Fibroblast of mammary gland (primary cell): ENCODE measurements around the gene TTLL3.
"Not testable (repeated sequence)": the region's sequence is repeated elsewhere in the genome, so short reads cannot be mapped to it uniquely, and the experiment has no call there.

Experiments used
- DNase-seq: peaks from one replicate; pipeline ENCODE4 v3.0.0-alpha.2; 2010; ENCODE audit warnings: low read depth
- H3K4me3 ChIP-seq: 2 replicates; pipeline ENCODE4 v1.5.1; 2011; ENCODE audit warnings: low read depth, mild to moderate bottlenecking, low read length, moderate library complexity; ENCODE audit not compliant: control insufficient read depth
- TF ChIP-seq, protein P1 (sequence below): conservative IDR thresholded peaks from 2 replicates; pipeline ENCODE4 v1.5.1; 2011; ENCODE audit warnings: low read depth, low read length, inconsistent platforms; ENCODE audit not compliant: control insufficient read depth, insufficient read depth

The TTLL3 gene

DNA sequence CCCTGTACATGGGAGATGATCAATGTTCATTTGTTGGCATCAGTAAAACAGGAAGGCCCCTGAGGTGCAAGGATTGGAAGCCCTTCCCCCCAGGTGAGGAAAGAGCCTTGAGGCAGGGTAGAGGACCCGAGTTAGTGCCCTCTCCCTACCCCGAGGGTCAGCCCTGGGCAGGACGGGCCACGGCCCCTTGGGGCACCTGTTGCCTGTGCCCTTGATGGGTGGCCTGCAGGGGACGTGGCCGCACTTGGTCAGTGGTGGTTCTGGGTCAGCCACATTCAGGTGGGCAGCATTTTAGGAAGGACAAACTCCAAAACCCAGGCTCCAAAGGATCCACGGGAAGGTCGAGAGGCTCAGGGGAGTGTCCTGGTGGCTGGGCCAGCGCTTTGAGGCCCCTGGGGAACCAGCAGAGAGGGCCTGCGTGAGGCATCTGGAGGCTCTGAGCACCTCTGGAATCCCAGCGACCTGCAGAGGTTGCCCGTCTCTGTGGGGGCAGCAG is 49.5 kb downstream of the TTLL3 start:
- TF ChIP-seq, protein P1, sequence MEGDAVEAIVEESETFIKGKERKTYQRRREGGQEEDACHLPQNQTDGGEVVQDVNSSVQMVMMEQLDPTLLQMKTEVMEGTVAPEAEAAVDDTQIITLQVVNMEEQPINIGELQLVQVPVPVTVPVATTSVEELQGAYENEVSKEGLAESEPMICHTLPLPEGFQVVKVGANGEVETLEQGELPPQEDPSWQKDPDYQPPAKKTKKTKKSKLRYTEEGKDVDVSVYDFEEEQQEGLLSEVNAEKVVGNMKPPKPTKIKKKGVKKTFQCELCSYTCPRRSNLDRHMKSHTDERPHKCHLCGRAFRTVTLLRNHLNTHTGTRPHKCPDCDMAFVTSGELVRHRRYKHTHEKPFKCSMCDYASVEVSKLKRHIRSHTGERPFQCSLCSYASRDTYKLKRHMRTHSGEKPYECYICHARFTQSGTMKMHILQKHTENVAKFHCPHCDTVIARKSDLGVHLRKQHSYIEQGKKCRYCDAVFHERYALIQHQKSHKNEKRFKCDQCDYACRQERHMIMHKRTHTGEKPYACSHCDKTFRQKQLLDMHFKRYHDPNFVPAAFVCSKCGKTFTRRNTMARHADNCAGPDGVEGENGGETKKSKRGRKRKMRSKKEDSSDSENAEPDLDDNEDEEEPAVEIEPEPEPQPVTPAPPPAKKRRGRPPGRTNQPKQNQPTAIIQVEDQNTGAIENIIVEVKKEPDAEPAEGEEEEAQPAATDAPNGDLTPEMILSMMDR: no peak
- H3K4me3 ChIP-seq: no peak overlapping the region
- DNase-seq: no peak

DNA sequence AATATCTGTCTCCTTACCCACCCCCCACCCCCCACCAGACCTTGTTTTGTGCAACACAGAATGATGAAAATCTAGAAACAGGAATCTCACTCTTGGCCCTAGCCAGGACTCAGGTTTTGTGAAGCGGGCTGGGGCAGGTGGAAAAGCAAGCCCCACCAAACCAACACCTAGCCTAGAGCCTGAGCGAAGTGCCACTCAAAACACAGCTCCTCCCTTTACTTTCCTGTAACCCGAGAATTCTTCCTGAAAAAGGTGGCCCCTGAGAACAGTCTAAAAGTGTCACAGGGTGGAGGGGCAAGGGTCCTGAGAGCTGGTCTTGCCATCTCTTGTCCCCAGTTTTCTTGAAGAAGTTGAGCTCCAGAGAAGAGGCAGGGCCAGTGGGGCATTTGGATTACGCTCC is 51.1 kb downstream of the TTLL3 start:
- DNase-seq: no peak
- no peak overlapping the region for H3K4me3 ChIP-seq
- TF ChIP-seq, protein P1: no peak

DNA sequence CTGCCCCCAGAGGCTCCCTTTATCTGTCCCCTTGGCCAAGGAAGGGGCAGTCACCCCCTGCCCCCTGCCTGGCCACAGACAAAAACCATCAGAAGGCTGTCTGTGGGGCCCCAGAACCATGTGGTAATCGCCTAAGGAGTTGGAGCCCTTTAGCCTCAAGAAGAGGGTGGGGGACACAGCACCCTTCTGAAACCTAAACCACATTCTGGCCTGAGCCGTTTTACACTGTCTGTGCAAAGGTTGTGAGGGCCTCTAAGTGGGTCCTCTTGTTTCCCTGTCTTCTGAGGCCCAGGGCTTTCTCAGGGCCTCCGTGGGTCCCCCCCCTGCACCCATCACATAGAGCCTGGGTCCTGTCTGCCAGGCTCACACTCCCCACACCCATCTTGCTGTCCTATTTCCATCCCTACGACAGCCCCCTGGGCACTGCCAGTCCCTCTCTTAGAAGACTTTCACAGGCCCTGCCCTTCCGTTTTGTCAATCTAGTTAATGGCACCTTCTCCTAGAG is 51.6 kb downstream of the TTLL3 start:
- H3K4me3 ChIP-seq: no peak overlapping the region
- TF ChIP-seq, protein P1: no peak
- DNase-seq: no peak

DNA sequence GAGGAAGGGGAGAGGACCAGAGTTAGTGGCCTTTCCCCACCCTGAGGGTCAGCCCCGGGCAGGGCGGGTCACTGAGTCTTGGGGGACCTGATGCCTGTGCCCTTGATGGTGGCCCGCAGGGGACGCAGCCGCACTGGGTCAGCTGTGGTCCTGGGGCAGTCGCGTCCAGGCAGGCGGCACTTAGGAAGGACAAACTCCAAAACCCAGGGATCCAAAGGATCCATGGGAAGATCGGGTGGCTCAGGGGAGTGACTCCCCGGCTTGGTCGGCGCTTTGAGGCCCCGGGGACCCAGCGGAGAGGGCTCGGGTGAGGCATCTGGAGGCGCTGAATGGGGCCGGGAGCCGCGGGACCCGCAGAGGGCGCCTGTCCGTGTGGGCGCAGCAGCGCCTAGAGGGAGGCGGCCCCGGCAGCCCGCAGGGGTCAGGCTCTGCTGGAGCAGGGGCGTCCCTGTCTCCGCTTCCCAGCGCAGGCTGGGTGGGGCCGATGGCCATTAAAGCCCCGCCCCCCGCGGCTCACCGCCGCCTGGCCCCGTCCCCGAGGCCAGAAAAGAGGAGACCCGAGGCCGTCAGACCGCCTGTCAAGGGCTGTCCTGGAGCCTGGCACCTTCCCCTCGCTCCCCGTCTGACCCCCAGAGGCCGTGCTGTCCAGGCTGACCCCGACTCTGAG is 52.5 kb downstream of the TTLL3 start:
- no peak overlapping the region for H3K4me3 ChIP-seq
- TF ChIP-seq, protein P1: peak; percentile 26
- peak; percentile 63 for DNase-seq

DNA sequence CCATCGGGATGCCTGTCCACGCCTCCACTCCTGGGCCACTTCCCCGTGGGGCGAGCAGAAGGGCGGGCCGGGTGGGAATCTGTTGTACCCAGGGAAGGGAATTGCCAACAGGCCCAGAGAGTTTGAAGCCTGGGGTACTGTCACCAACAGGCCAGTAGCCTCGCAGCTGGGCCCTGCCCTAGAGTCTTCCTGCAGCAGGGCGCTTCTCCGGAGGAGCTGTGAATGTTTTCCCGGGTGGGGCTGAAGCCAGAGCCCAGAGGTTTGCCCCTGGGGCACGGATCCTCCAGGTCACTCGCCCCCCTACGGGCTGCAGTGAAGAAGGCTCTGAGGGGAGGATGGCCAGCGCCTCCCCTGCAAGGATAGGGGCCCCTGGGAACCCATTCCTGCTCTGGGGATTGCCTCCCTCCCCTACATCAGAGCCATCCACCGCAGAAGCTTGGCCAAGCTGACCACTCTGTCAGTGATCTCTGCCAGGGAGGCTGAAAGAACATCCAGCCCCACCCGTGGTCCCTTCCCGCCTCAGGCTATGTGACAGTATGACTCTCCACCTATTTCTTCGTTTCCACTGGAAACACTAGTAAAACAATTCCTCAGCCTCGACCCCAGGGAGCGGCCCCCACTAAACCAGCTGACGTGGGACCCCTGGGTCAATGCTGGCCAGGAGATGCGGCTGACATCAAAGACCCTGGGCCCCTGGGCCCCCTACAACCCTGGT is 53.2 kb downstream of the TTLL3 start:
- TF ChIP-seq, protein P1: no peak
- no peak for DNase-seq
- H3K4me3 ChIP-seq: no peak overlapping the region

DNA sequence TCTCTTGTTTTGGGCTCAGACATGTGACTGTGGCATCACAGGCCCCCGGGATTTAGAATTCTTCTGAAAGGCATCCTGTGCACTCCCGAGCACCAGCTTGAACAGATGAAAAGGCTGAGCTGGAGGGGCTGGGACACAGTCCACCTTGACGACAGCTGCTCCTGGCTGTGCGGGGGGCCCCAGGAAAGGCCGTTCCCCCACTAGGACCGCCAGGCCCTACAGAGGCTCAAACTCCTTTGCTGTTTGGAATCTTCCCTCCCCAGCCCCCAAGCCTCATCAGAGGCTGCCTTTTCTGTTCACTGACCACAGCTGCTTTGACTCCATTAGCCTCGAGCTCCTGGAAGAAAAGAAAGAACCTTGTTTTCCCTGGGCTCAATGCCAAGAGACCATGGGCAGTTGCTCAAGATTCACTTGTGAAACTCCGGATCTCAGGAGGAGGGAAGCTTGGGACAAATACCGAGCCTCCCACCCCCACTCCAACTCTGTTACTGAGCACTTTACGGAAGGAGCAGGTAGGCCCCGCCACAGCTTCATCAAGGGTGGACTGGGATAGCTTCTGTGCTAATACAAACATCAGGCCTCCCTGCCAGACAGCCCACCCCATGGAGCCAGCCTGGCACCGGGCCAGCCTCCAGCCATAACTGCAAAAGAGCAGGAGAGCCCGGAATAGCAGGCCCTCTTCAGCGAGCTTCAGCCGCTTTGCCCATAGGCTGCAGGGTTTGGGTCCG is 54.3 kb downstream of the TTLL3 start:
- peak; percentile 93 for DNase-seq
- no peak overlapping the region for H3K4me3 ChIP-seq
- TF ChIP-seq, protein P1: no peak

DNA sequence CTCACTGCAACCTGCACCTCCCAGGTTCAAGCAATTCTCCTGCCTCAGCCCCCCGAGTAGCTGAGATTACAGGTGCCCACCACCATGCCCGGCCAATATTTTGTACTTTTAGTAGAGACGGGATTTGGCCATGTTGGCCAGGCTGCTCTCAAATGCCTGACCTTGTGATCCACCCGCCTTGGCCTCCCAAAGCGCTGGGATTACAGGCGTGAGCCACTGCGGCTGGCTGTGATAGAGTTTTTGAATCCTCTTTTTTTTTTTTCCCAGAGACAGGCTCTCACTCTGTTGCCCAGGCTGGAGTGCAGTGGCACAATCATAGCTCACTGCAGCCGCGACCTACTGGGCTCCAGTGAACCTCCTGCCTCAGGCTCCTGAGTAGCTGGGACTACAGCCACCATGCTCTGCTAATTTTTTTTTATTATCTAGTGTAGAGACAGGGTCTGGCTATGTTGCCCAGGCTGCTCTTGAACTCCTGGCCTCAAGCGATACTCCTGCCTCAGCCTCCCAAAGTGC is 55.1 kb downstream of the TTLL3 start:
- DNase-seq, H3K4me3 ChIP-seq: not testable (repeated sequence)
